AG04450 (cell line): ENCODE measurements around the gene CFAP251. TPM values are rescaled to one million over a fixed set of nuclear protein-coding genes. Genes with fewer than 3 reads are reported as not detected.

Experiments
- CTCF ChIA-PET: fragments of 300-600, 350-600 bp; formaldehyde crosslinking; extraction: SDS; loops from one replicate; lab custom pipeline; 2022; ENCODE audit warnings: antibody characterized with exemption, inconsistent platforms; lab: Charles Lee
- POLR2A ChIA-PET: fragments of 350-600 bp; formaldehyde crosslinking; extraction: SDS; loops from one replicate; lab custom pipeline; 2021; ENCODE audit warnings: antibody characterized with exemption, inconsistent platforms; lab: Yijun Ruan, JAX
- DNase-seq: peaks from one replicate; pipeline ENCODE4 v3.0.0-alpha.2; 2011; ENCODE audit warnings: low read depth, low spot score
- H3K27ac ChIP-seq: one replicate; pipeline ENCODE4 v1.5.1; 2012; ENCODE audit warnings: low read depth, low read length, control low read depth
- H3K27me3 ChIP-seq: one replicate; pipeline ENCODE4 v1.6.0; 2012; ENCODE audit warnings: low read length; ENCODE audit not compliant: control insufficient read depth, insufficient read depth
- H3K4me3 ChIP-seq: 2 replicates; pipeline ENCODE4 v1.5.1; 2011; ENCODE audit warnings: mild to moderate bottlenecking, low read depth, low read length, control low read depth
- H3K9me3 ChIP-seq: 2 replicates; pipeline ENCODE4 v1.5.1; 2012; ENCODE audit warnings: low read length; ENCODE audit not compliant: control insufficient read depth, insufficient read depth
- CTCF ChIP-seq: IDR thresholded peaks from 2 replicates; pipeline ENCODE4 v1.5.1; 2011; ENCODE audit warnings: low read depth, low read length, control low read depth, inconsistent platforms
- polyA plus RNA-seq: library from polyadenylated mRNA; depleted of rRNA; stranded (reverse); fragments of >200 nt; gene quantifications from 2 replicates; pipeline ENCODE4 v1.2.3, GENCODE V29; 2011

Gene CFAP251
- polyA plus RNA-seq, 1 experiment = 16.1 TPM

DNA sequence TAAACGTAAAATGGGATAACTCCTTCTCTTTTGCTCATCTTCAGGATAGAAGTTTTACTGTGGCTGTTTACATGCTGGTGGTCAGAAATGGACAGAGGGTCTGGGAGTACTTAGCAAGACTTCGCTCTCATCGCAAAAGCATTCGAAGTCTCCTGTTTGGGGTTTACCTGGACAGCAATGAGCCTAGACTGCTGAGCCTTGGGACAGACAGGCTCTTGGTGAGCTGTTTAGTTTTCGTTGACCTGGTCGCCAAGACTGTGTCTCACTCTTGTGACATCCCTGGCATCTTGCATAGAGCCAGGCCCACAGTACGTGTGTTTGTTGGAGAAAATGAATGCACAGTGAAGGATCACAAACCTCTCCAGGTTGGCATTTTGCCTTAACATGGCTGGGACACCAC is 42.1 kb downstream of the CFAP251 start:
- CTCF ChIA-PET = no interaction called here
- no peak for TF ChIP-seq CTCF
- POLR2A ChIA-PET = no interaction called here
- Histone ChIP-seq H3K9me3 (no peaks in the 10 kb centered on the region; the same call in 1 of the 2 replicates), H3K27ac (no peak overlapping the region), H3K27me3 (no peaks in the 10 kb centered on the region), H3K4me3 (no peak overlapping the region)
- DNase-seq = no peak

DNA sequence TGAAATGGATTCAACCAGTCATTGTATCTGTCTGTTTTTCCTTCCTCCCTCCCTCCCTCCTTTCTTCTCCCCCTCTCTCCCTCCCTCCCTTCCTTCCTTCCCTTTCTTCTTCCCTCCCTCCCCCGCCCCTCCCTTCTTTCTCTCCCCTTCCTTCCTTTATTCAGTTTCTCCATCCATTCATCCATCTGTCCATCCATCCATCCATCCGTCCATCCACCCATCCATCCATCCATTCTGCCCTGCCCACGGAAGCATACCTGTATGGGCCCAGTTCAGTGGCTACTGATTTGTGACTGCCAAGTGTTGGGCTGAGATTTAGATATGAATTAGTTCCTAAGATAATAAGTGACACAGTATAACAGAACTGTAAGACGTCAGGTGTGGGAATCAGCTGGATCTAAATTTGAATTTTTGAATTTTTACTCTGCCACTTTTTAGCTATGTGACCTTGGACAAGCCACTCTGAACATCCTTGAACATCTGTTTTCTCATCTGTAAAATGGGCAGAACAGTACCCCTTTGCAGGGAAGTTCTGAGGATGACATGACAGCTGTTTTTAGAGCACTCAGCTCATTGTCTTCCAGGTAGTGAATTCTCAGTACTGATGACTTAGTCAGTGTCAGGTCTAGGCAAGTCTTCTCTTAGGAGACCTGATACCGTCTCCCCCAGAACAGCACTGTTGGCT is 42.9 kb downstream of the CFAP251 start:
- ChIA-PET CTCF (interaction anchor here (0.6 kb wide), 1 partner anchor 122 kb away, joined by 3 read pairs; no protein-coding TSS in a partner anchor), POLR2A (interaction anchor here (0.6 kb wide), 1 partner anchor 173 kb away, joined by 4 read pairs; no protein-coding TSS in a partner anchor)

GRCh38 chr12:121963341-121964018 is 45.1 kb downstream of the CFAP251 start:
- no peak for TF ChIP-seq CTCF
- Histone ChIP-seq H3K9me3 (no peaks in the 10 kb centered on the region; the same call in 1 of the 2 replicates), H3K4me3 (no peak overlapping the region), H3K27ac (no peak overlapping the region), H3K27me3 (no peaks in the 10 kb centered on the region)
- ChIA-PET CTCF (interaction anchor here (1.9 kb wide), 1 partner anchor 169 kb away, joined by 8 read pairs; no protein-coding TSS in a partner anchor), POLR2A (interaction anchor here (0.7 kb wide), 2 partner anchors 88 to 695 kb away, joined by 4 read pairs; no protein-coding TSS in a partner anchor)
- no peak for DNase-seq

More for the DNA sequence above, 42.9 kb downstream of the CFAP251 start:
- H3K4me3 ChIP-seq = no peak overlapping the region
- H3K27ac ChIP-seq = no peak overlapping the region
- no peak for TF ChIP-seq CTCF
- no peaks in the 10 kb centered on the region; the same call in 1 of the 2 replicates for H3K9me3 ChIP-seq
- no peaks in the 10 kb centered on the region for H3K27me3 ChIP-seq
- DNase-seq = no peak

GRCh38 chr12:121964813-121965643 is 46.6 kb downstream of the CFAP251 start:
- no peak for DNase-seq
- no peaks in the 10 kb centered on the region for H3K27me3 ChIP-seq
- H3K9me3 ChIP-seq = no peaks in the 10 kb centered on the region; the same call in 1 of the 2 replicates
- ChIA-PET POLR2A (interaction anchor here (0.6 to 0.9 kb wide), 3 partner anchors 10 to 61 kb away, joined by 3 to 7 read pairs (median 4); no protein-coding TSS in a partner anchor), CTCF (interaction anchor here (1.9 kb wide), 1 partner anchor 171 kb away, joined by 8 read pairs; no protein-coding TSS in a partner anchor)
- no peak overlapping the region for H3K4me3 ChIP-seq
- TF ChIP-seq CTCF = no peak
- H3K27ac ChIP-seq = no peak overlapping the region
